Measurements from ENCODE around the gene AGBL3. TPM values are rescaled to one million over a fixed set of nuclear protein-coding genes. Genes with fewer than 3 reads are reported as not detected.
"Not testable (repeated sequence)": the region's sequence is repeated elsewhere in the genome, so short reads cannot be mapped to it uniquely, and the experiment has no call there.

The AGBL3 gene
- total RNA-seq, 1 donor from 2014 or later, result 2.6 TPM

GRCh38 chr7:135166338-135166990 is 180.2 kb downstream of the AGBL3 start:
- DNase-seq (ENCODE audit: low spot score), result no peak

GRCh38 chr7:135167365-135167917 is 181.1 kb downstream of the AGBL3 start:
- no peak for DNase-seq (ENCODE audit: low spot score)

GRCh38 chr7:135168001-135168400 is 181.7 kb downstream of the AGBL3 start:
- no peak for DNase-seq (ENCODE audit: low spot score)

- no peak for DNase-seq (ENCODE audit: low spot score)
Observed at GRCh38 chr7:135168489-135169140, 182.3 kb downstream of the AGBL3 start.

- no peak for DNase-seq (ENCODE audit: low spot score)
Observed at GRCh38 chr7:135169141-135169963, 183.0 kb downstream of the AGBL3 start.

- DNase-seq (ENCODE audit: low spot score), result no peak
Observed at GRCh38 chr7:135169964-135170273, 183.6 kb downstream of the AGBL3 start.

- DNase-seq (ENCODE audit: low spot score), result peak; percentile 99
Observed at GRCh38 chr7:135170274-135170997, 184.1 kb downstream of the AGBL3 start, which contains the start of gene CYREN. CYREN (minus strand) TSS chr7:135170707; CDS start chr7:135168922, 1,785 bp downstream.

- DNase-seq (ENCODE audit: low spot score), result not testable (repeated sequence)
Observed at GRCh38 chr7:135170998-135171481, 184.7 kb downstream of the AGBL3 start.

GRCh38 chr7:135171581-135172291 is 185.4 kb downstream of the AGBL3 start:
- DNase-seq (ENCODE audit: low spot score), result not testable (repeated sequence)

- not testable (repeated sequence) for DNase-seq (ENCODE audit: low spot score)
Observed at GRCh38 chr7:135173916-135174315, 187.6 kb downstream of the AGBL3 start.

GRCh38 chr7:135174941-135175340 is 188.6 kb downstream of the AGBL3 start:
- DNase-seq (ENCODE audit: low spot score), result no peak

- DNase-seq (ENCODE audit: low spot score), result no peak
Observed at GRCh38 chr7:135175931-135176330, 189.6 kb downstream of the AGBL3 start.

- DNase-seq (ENCODE audit: low spot score), result no peak
Observed at GRCh38 chr7:135177028-135177696, 190.9 kb downstream of the AGBL3 start.

GRCh38 chr7:135178364-135178763 is 192.1 kb downstream of the AGBL3 start:
- DNase-seq (ENCODE audit: low spot score), result no peak

GRCh38 chr7:135179321-135179925 is 193.1 kb downstream of the AGBL3 start:
- no peak for DNase-seq (ENCODE audit: low spot score)

GRCh38 chr7:135180122-135180521 is 193.8 kb downstream of the AGBL3 start:
- no peak for DNase-seq (ENCODE audit: low spot score)

- no peak for DNase-seq (ENCODE audit: low spot score)
Observed at GRCh38 chr7:135181261-135181928, 195.1 kb downstream of the AGBL3 start.

- no peak for DNase-seq (ENCODE audit: low spot score)
Observed at GRCh38 chr7:135181929-135182678, 195.8 kb downstream of the AGBL3 start.
